Activated CD4-positive, alpha-beta memory T cell treated with anti-CD3 and anti-CD28 coated beads for 36 hours (primary cell): Measurements from ENCODE around the gene ACAP2. TPM values are rescaled to one million over a fixed set of nuclear protein-coding genes. Genes with fewer than 3 reads are reported as not detected.

ENCODE experiments used
- CTCF ChIA-PET: fragments of 350-600 bp; sonication (Branson Sonifier 250); formaldehyde crosslinking; loops from one replicate; lab custom pipeline; 2021; ENCODE audit warnings: antibody characterized with exemption, inconsistent platforms; lab: Charles Lee
- POLR2A ChIA-PET: fragments of 350-600 bp; sonication (Branson Sonifier 250); formaldehyde crosslinking; loops from one replicate; lab custom pipeline; 2021; ENCODE audit warnings: antibody characterized with exemption; lab: Charles Lee
- DNase-seq: peaks from one replicate; pipeline ENCODE4 v3.0.0-alpha.2; 2020
- H3K27ac Mint-ChIP-seq: one replicate; pipeline ENCODE4 v1.8.0; 2021; ENCODE audit warnings: mixed read lengths
- H3K27me3 Mint-ChIP-seq: one replicate; pipeline ENCODE4 v1.8.0; 2021; ENCODE audit warnings: mixed read lengths
- H3K36me3 Mint-ChIP-seq: one replicate; pipeline ENCODE4 v1.8.0; 2021; ENCODE audit warnings: mixed read lengths
- H3K4me1 Mint-ChIP-seq: one replicate; pipeline ENCODE4 v1.8.0; 2021; ENCODE audit warnings: low read depth, mixed read lengths
- H3K4me3 Mint-ChIP-seq: one replicate; pipeline ENCODE4 v1.8.0; 2021; ENCODE audit warnings: mild to moderate bottlenecking, mixed read lengths
- H3K9me3 Mint-ChIP-seq: one replicate; pipeline ENCODE4 v1.8.0; 2021; ENCODE audit warnings: mixed read lengths
- intact Hi-C: fragments of 100-400 bp; cut with micrococcal nuclease; formaldehyde crosslinking; loops from one replicate; pipeline ENCODE4 v1.15.1; 2023
- total RNA-seq, 2 experiments: library from RNA; stranded (reverse); gene quantifications; one replicate each; pipeline ENCODE4 v1.2.3, GENCODE V29; 2021

ACAP2 gene
- total RNA-seq, 2 experiments from 2014 or later: 45.0 to 47.0 TPM

DNA sequence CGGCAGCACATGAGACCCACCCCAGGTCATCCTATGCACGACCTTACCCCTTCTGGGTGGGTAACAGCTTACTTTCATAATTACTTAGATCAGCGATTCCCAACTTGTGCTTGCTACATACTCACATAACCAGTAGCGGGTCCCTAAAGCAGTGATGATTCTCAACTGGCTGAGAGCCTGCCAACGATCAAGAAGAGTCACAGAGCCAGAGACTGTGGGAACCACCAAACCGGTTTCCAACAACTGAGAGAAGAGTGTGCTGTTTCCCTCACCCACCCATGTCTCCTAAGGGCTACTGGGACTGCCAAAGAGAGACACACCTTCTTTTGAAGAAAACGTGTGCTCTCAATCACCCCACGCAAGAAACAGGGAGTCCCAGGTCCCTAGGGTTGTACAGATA, 159.9 kb downstream of the ACAP2 start:
- ChIA-PET POLR2A (no interaction called here), CTCF (interaction anchor here (1.0 to 1.4 kb wide), 3 partner anchors 9 to 12 kb away, joined by 4 to 7 read pairs (median 6); partner anchors contain the start of gene XXYLT1)
- no peak overlapping the region for H3K4me3 Mint-ChIP-seq
- no peaks in the 10 kb centered on the region for H3K27me3 Mint-ChIP-seq
- no peak for DNase-seq
- no peak overlapping the region for H3K27ac Mint-ChIP-seq
- peaks cover 6% of the 10 kb centered on the region for H3K36me3 Mint-ChIP-seq
- intact Hi-C loops: no loop called here
- peaks cover 11% of the 10 kb centered on the region for H3K4me1 Mint-ChIP-seq
- no peaks in the 10 kb centered on the region for H3K9me3 Mint-ChIP-seq

DNA sequence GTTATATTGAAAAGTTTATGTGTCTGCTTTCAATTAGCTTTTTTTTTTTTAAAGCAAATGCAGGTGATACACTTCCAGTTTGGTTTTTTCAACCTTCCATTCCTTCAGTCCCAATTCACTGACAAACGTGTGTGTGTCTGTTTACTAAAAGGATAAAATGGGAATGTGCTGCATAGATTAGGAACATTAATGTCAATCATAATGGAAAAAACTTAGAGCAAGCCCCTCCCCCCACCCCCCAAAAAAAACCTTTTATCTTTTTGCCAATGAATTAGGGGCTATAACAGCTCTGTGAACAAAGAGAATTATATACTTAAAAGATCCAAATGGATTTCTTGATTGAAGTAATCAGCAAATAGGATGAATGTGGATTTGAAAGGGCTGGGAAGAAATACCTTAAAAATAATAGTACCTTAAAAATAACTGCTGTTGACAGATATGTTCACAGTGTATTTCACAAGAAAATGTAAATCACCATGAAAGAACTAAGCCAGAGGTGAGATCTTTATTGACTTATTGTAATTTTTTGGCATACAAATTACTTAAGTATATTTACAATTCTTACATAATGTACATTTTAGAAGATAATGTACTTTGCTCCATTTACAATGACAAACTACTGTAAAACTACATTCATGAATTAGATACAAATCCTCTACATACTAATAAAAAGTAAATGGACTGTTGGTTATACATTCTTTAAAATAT, 168.4 kb downstream of the ACAP2 start:
- Mint-ChIP-seq H3K27me3 (no peaks in the 10 kb centered on the region), H3K4me3 (no peak overlapping the region), H3K27ac (no peak overlapping the region), H3K36me3 (no peaks in the 10 kb centered on the region), H3K4me1 (peaks cover 14% of the 10 kb centered on the region), H3K9me3 (no peaks in the 10 kb centered on the region)
- intact Hi-C loops: loop anchor here (5.0 kb wide), 1 partner anchor 507 kb away; no protein-coding TSS in a partner anchor
- no peak for DNase-seq
- ChIA-PET CTCF (interaction anchor here (0.6 to 8.9 kb wide), 7 partner anchors 9 to 974 kb away, joined by 3 to 277 read pairs (median 4); no protein-coding TSS in a partner anchor), POLR2A (no interaction called here)

DNA sequence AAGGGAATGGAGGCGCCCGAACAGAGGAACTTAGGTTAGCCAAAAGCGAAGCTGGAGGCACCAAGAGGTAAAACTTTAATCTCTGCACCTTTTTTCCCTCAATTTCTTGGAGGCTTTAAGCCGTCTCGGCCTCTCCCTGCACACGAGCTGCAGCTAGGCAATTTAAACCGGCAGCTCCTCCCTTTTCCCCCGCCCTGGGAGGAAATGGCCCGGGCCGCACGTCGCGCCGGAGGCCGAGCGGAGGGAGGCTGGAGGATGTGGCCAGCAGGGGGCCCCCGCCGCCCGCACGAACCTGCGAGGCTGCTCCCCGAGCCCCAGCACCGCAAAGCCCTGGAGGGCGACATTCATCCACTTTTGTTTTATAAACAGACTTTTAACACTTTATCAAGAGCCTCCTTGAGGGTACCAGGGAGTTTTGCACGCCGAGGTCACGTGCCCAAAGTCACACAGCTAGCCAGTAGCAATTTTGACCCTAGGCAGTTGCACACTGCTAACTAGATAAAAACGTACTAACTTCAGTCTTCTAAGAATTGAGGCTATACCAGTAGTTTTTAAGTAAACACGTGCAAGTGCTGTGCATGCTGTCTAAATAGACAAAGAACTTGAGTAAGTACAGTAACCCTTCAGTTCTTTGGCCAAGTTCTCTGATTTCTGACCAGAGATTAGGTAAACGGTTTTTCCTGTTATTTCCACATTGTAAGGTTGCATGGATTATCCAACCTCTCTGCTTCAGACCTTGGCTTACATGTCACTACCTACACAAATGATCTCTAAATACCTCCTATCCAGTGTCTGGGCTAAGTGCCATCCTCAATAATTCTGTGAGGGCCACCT, 171.2 kb downstream of the ACAP2 start:
- H3K27ac Mint-ChIP-seq: peak overlapping the region; percentile 75
- ChIA-PET POLR2A (interaction anchor here (0.6 to 3.1 kb wide), 16 partner anchors 13 to 589 kb away, joined by 3 to 22 read pairs (median 4); partner anchors contain the start of genes ACAP2, FAM43A and PPP1R2), CTCF (interaction anchor here (0.5 to 8.9 kb wide), 68 partner anchors 9 to 786 kb away, joined by 3 to 277 read pairs (median 5); partner anchors contain the start of genes ACAP2, LSG1, PPP1R2 and TNK2)
- peak; percentile 95 for DNase-seq
- H3K27me3 Mint-ChIP-seq: no peaks in the 10 kb centered on the region
- no peaks in the 10 kb centered on the region for H3K9me3 Mint-ChIP-seq
- peaks cover 21% of the 10 kb centered on the region for H3K4me1 Mint-ChIP-seq
- intact Hi-C loops: loop anchor here (1.0 to 5.0 kb wide), 7 partner anchors 172 to 580 kb away; partner anchors contain the start of genes ACAP2 and PPP1R2
- peak overlapping the region; percentile 81 for H3K4me3 Mint-ChIP-seq
- H3K36me3 Mint-ChIP-seq: no peaks in the 10 kb centered on the region

DNA sequence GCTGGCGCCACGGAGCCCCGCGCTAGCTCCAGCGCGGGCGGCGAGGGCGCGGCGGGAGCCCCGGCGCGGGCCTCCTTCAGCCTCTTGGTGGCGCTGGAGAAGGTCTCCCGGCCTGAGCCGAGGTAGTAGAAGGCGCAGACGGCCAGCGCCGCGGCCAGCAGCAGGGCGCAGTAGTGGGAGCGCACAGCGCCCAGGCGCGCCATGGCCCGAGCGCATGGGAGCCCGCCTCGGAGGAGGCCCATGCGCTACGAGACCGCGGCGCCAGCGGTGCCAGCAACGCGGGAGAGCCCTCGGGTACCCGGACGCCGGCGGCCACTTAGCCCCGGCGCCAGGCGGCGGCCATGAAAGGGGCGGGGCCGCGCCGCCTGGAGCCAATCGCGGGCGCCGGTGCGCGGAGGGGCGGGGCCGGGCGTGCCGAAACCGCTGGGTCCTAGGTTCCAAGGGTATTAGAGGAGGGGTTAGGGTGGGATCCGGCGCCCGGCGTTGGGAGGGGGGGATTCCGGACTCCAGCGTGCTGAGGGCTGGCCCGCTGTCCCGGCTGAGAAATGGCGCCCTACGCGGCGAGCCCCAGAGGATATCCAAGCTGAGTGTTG, 171.9 kb downstream of the ACAP2 start, which contains the start of gene XXYLT1:
XXYLT1 (minus strand) TSS at position 343 of the 593 bp plus-strand sequence; CDS start at position 242, 101 bp downstream.
- H3K4me1 Mint-ChIP-seq: peaks cover 21% of the 10 kb centered on the region
- H3K27ac Mint-ChIP-seq: peak within 1 kb of the TSS; percentile 75
- H3K27me3 Mint-ChIP-seq: no peaks in the 10 kb centered on the region
- ChIA-PET POLR2A (interaction anchor here (0.6 to 3.1 kb wide), 16 partner anchors 12 to 588 kb away, joined by 3 to 22 read pairs (median 4); partner anchors contain the start of genes ACAP2, FAM43A and PPP1R2), CTCF (interaction anchor here (0.5 to 8.9 kb wide), 72 partner anchors 9 to 786 kb away, joined by 3 to 277 read pairs (median 5); partner anchors contain the start of genes ACAP2, LSG1, PPP1R2 and TNK2)
- peak within 1 kb of the TSS; percentile 81 for H3K4me3 Mint-ChIP-seq
- no peaks in the 10 kb centered on the region for H3K36me3 Mint-ChIP-seq
- peak; percentile 90 for DNase-seq
- intact Hi-C loops: loop anchor here (1.0 to 5.0 kb wide), 8 partner anchors 11 to 580 kb away; partner anchors contain the start of genes ACAP2 and PPP1R2
- H3K9me3 Mint-ChIP-seq: no peaks in the 10 kb centered on the region

DNA sequence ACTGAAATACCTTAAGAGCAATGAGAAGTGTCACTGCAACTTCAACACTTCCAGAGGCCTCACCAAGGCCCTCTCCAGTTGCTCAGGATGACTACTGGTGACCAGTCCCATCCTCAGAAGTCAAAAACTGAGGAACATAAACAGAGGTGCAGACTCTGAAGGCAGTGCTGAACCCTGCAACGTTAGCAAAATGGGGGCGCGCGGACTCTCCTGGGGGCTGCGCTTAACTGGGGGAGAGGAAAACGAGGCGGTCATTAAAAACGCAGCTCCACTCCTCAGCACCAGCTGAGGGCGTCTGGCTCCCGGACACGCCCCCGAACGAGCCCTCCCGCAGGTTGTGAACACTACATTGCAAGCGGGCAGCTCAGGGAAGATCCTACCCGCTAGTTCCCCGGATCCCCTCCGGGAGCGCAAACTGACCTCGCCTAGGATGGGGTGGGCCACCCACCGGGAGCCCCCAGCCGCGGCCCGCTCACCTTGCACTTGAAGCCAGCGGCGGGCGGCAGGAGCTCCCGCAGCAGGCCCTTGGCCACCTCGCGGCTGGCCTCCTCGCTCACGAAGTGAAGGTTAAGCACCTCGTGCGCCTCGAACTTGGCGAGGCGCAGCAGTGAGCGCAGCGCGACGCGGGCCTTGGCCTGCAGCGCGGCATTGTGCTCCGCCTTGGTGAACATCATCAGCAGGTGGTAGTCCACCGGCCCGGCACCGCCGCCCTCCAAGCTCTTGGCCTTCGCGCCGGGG, 172.6 kb downstream of the ACAP2 start:
- ChIA-PET CTCF (interaction anchor here (0.7 to 8.9 kb wide), 38 partner anchors 8 to 637 kb away, joined by 3 to 277 read pairs (median 8); partner anchors contain the start of genes ACAP2, LSG1, PPP1R2 and TNK2), POLR2A (interaction anchor here (1.2 to 3.1 kb wide), 7 partner anchors 15 to 588 kb away, joined by 3 to 22 read pairs (median 4); partner anchors contain the start of genes FAM43A and PPP1R2)
- H3K9me3 Mint-ChIP-seq: no peaks in the 10 kb centered on the region
- H3K4me3 Mint-ChIP-seq: peak overlapping the region; percentile 77
- H3K27ac Mint-ChIP-seq: peak overlapping the region; percentile 45
- H3K4me1 Mint-ChIP-seq: peaks cover 21% of the 10 kb centered on the region
- peak; percentile 45 for DNase-seq
- intact Hi-C loops: loop anchor here (1.0 to 5.0 kb wide), 3 partner anchors 10 to 503 kb away; no protein-coding TSS in a partner anchor
- H3K36me3 Mint-ChIP-seq: peaks cover 1% of the 10 kb centered on the region
- H3K27me3 Mint-ChIP-seq: no peaks in the 10 kb centered on the region

DNA sequence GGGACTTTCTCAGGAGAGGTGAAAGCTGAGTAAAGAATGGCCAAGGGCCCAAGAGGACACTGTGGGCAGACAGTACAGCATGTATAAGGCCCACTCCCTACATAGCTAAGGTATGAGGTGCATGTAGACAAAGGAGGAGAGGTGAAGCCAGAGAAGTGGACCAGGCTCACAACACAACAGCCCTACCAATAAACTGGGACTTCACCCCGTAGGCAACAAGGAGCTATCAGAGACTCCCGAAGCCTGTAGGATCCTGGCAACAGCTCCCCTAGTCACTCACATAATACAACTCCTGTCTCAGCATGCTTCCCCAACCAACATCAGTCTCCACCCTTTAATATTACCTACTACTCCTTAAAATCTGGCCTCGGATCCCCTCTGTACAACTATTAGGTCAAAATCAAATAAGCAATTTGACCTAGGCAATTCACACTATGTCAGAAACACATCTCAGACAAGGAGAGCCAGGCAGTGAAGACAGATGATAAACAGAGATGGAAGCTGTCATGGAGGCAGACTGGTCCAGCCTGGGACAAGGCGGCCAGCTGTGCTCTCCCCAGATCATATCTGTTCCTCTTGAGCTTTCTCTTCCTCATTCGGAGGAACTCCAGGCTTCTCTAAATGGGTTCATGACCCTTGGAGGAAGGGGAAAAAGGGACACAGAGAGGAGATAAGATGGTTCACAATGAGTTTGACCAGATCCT, 173.3 kb downstream of the ACAP2 start:
- Mint-ChIP-seq H3K4me1 (peaks cover 21% of the 10 kb centered on the region), H3K27me3 (no peaks in the 10 kb centered on the region), H3K9me3 (no peaks in the 10 kb centered on the region), H3K36me3 (peaks cover 2% of the 10 kb centered on the region), H3K4me3 (peak overlapping the region; percentile 77), H3K27ac (no peak overlapping the region)
- POLR2A ChIA-PET: interaction anchor here (2.2 to 3.1 kb wide), 2 partner anchors 247 to 273 kb away, joined by 7 to 22 read pairs; partner anchors contain the start of gene PPP1R2
- intact Hi-C loops: loop anchor here (1.0 to 5.0 kb wide), 3 partner anchors 9 to 502 kb away; no protein-coding TSS in a partner anchor
- no peak for DNase-seq
- CTCF ChIA-PET: interaction anchor here (1.1 to 8.9 kb wide), 17 partner anchors 8 to 638 kb away, joined by 3 to 277 read pairs (median 11); partner anchors contain the start of genes ACAP2, LSG1, PPP1R2 and TNK2

DNA sequence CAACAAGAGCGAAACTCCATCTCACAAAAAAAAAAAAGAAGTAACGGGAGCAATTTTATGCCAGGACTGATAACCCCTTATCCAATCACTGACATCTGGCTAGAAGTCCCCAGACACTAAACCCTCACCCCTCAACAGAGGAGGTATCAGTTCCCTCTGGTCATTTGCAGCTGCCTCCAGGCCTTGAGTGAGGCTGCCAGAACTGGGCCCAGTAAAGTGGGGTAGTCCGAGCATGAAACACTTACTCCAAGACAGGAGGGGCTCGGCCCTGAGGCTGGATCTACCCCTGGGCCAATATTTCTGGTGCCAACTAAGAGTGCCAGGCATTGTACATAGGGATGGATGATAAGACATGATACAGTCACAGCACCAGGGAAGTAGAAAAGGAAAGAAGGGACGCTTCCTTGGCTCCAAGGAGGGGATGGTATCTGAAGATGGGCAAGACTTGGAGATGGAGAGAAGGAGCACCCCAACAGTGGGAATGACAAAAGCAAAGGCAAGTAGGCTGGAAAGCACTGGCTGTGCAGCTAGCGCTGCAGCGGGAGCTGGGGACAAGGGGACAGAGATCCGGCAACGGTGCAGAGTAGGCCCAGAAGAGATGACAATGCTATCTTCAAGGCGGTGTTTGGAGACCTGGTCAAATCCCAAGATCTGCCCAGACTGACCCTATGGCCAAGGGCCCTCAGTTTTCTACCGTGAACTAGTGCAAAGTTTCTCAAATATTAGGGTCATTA, 174.1 kb downstream of the ACAP2 start:
- CTCF ChIA-PET: interaction anchor here (1.0 to 8.9 kb wide), 5 partner anchors 173 to 596 kb away, joined by 3 to 277 read pairs (median 38); partner anchors contain the start of genes ACAP2, LSG1 and PPP1R2
- H3K4me3 Mint-ChIP-seq: no peak overlapping the region
- intact Hi-C loops: no loop called here
- peaks cover 21% of the 10 kb centered on the region for H3K4me1 Mint-ChIP-seq
- POLR2A ChIA-PET: interaction anchor here (3.1 kb wide), 1 partner anchor 274 kb away, joined by 22 read pairs; the partner anchor contains the start of gene PPP1R2
- H3K27me3 Mint-ChIP-seq: no peaks in the 10 kb centered on the region
- H3K9me3 Mint-ChIP-seq: no peaks in the 10 kb centered on the region
- no peak for DNase-seq
- H3K27ac Mint-ChIP-seq: no peak overlapping the region
- peaks cover 2% of the 10 kb centered on the region for H3K36me3 Mint-ChIP-seq

DNA sequence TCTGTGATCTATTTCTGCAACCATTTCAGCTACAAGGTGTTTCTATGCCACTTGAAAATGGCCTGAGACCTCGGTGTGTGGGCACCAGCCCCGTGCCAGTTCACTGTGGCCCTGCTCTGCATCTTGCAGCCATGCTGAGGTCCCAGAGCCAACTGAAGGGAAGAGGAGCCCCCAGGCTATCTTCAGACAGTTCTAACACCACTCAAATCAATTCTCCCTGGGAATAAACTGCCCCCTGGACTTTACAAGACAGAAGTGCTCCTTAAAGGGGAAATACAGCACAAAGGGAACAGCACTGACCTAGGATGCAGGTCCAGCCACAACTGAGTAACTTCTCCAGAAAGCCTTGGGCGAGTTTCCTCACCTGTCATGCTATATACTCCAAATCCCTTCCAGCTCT, 175.7 kb downstream of the ACAP2 start:
- intact Hi-C loops: no loop called here
- CTCF ChIA-PET: interaction anchor here (0.7 to 1.0 kb wide), 2 partner anchors 585 to 693 kb away, joined by 3 read pairs; no protein-coding TSS in a partner anchor
- Mint-ChIP-seq H3K27me3 (no peaks in the 10 kb centered on the region), H3K9me3 (no peaks in the 10 kb centered on the region), H3K36me3 (peaks cover 2% of the 10 kb centered on the region), H3K4me3 (no peak overlapping the region), H3K4me1 (peaks cover 20% of the 10 kb centered on the region), H3K27ac (no peak overlapping the region)
- DNase-seq: no peak
- POLR2A ChIA-PET: no interaction called here

DNA sequence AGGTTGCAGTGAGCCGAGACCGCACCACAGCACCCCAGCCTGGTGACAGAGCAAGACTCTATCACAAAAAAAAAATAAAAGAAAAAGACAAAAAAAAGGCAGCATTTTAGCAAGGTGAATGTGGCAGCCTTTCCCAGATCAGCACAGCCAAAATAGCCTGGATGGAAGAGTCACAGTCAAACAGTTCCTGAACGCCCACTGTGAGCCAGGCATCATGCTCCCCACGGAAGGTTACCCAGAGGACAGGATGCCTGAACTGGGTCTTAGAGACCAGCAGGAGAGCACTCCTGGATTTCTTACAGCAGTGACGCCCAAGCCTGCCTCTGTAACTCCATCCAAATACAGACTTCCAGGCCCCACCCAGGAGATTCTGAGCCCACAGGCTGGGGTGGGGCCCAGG, 176.4 kb downstream of the ACAP2 start:
- Mint-ChIP-seq H3K27me3 (no peaks in the 10 kb centered on the region), H3K27ac (no peak overlapping the region), H3K4me3 (no peak overlapping the region), H3K4me1 (peaks cover 15% of the 10 kb centered on the region), H3K9me3 (no peaks in the 10 kb centered on the region), H3K36me3 (peaks cover 2% of the 10 kb centered on the region)
- CTCF ChIA-PET: interaction anchor here (0.7 to 1.0 kb wide), 2 partner anchors 584 to 693 kb away, joined by 3 read pairs; no protein-coding TSS in a partner anchor
- POLR2A ChIA-PET: no interaction called here
- DNase-seq: no peak
- intact Hi-C loops: no loop called here
